Common myeloid progenitor, CD34-positive (primary cell): ENCODE measurements around the gene PNLIP.

Source experiments
- CTCF ChIA-PET: fragments of 350-600 bp; sonication (Branson Sonifier 250); formaldehyde crosslinking; loops from one replicate; lab custom pipeline; 2021; ENCODE audit warnings: antibody characterized with exemption; lab: Charles Lee
- POLR2A ChIA-PET: fragments of 350-600 bp; sonication (Branson Sonifier 250); formaldehyde crosslinking; loops from one replicate; lab custom pipeline; 2021; ENCODE audit warnings: antibody characterized with exemption; lab: Charles Lee
- DNase-seq, 3 donors: peaks; one replicate each; pipeline versions ENCODE4 v3.0.0 to v3.0.0-alpha.2; 2013
- H3K27ac ChIP-seq, 2 experiments: 1 replicate in 1 of 2; 2 replicates in 1 of 2; pipeline ENCODE4 v1.7.0; 2013; ENCODE audit warnings: inconsistent platforms in 2 of 2, low read length in 2 of 2, mild to moderate bottlenecking in 2 of 2, low read depth in 1 of 2, moderate library complexity in 1 of 2; ENCODE audit not compliant: severe bottlenecking in 2 of 2, insufficient read depth in 1 of 2, poor library complexity in 1 of 2
- H3K27me3 ChIP-seq, 5 experiments: replicated peaks in 2 of 5; 1 replicate in 3 of 5; 2 replicates in 2 of 5; pipeline versions ENCODE4 v1.6.1 to v1.7.0; 2013; ENCODE audit warnings: low read length in 4 of 5, mild to moderate bottlenecking in 2 of 5, moderate library complexity in 2 of 5, inconsistent platforms in 1 of 5; ENCODE audit not compliant: insufficient read depth in 5 of 5, control insufficient read depth in 4 of 5
- H3K36me3 ChIP-seq, 4 experiments: 1 replicate in 2 of 4; 2 replicates in 2 of 4; pipeline versions ENCODE4 v1.6.1 to v1.7.0; 2013; ENCODE audit warnings: low read length in 3 of 4, control low read depth in 1 of 4, mild to moderate bottlenecking in 1 of 4; ENCODE audit not compliant: control insufficient read depth in 4 of 4, insufficient read depth in 4 of 4
- H3K4me1 ChIP-seq, 4 experiments: 1 replicate in 3 of 4; 2 replicates in 1 of 4; pipeline versions ENCODE4 v1.6.1 to v1.7.1; 2013; ENCODE audit warnings: low read length in 3 of 4, mild to moderate bottlenecking in 3 of 4, control low read depth in 1 of 4, inconsistent platforms in 1 of 4, moderate library complexity in 1 of 4; ENCODE audit not compliant: control insufficient read depth in 4 of 4, insufficient read depth in 4 of 4; ENCODE audit errors: control extremely low read depth in 1 of 4
- H3K4me3 ChIP-seq, 7 experiments: 1 replicate in 4 of 7; 2 replicates in 3 of 7; pipeline versions ENCODE4 v1.5.1 to v1.7.0; 2013; ENCODE audit warnings: mild to moderate bottlenecking in 7 of 7, low read length in 6 of 7, moderate library complexity in 6 of 7, inconsistent platforms in 2 of 7, low read depth in 2 of 7, control low read depth in 1 of 7; ENCODE audit not compliant: insufficient read depth in 4 of 7, control insufficient read depth in 1 of 7; ENCODE audit errors: extremely low read depth in 1 of 7
- H3K9me3 ChIP-seq, 5 experiments: 1 replicate in 4 of 5; 2 replicates in 1 of 5; pipeline versions ENCODE4 v1.6.1 to v1.7.1; 2013; ENCODE audit warnings: low read length in 4 of 5, mild to moderate bottlenecking in 2 of 5, inconsistent platforms in 1 of 5, low read depth in 1 of 5, moderate library complexity in 1 of 5; ENCODE audit not compliant: control insufficient read depth in 4 of 5, insufficient read depth in 2 of 5; ENCODE audit errors: control extremely low read depth in 1 of 5
- WGBS: methylation state at CpG from one replicate; pipeline ENCODE4 v1.1.5; 2013; ENCODE audit not compliant: insufficient coverage; 5-methylcytosine and 5-hydroxymethylcytosine counted together

PNLIP gene

DNA sequence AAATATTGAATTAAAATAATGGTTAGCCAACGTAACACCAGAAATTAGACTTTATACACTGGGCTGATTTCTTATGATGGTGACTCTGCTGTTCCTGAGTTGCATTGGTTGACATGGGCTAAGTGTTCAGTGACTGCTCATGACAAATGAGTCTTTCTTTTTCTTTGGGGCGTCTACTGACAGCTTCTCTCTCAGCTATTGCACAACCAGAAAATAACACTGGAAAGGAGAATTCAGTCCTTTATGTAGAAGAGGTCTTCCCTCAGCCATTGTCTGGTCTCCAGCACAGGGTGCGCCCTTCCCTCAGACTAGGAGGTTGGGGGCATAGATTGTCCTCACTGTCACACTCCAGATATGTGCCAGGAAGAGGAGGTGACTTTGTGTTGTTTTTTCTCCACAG is 21.6 kb downstream of the PNLIP start:
- ChIA-PET POLR2A (no interaction called here), CTCF (no interaction called here)
- Histone ChIP-seq H3K27ac (no peak overlapping the region), H3K4me3 (no peak overlapping the region), H3K4me1 (no peaks in the 10 kb centered on the region), H3K27me3 (peaks cover 0 to 2% (median 0%) of the 10 kb centered on the region in 5 experiments), H3K9me3 (no peaks in the 10 kb centered on the region), H3K36me3 (no peaks in the 10 kb centered on the region)
- 100% methylated on average over 2 of the region's 3 CpGs for WGBS
- no peak for DNase-seq

DNA sequence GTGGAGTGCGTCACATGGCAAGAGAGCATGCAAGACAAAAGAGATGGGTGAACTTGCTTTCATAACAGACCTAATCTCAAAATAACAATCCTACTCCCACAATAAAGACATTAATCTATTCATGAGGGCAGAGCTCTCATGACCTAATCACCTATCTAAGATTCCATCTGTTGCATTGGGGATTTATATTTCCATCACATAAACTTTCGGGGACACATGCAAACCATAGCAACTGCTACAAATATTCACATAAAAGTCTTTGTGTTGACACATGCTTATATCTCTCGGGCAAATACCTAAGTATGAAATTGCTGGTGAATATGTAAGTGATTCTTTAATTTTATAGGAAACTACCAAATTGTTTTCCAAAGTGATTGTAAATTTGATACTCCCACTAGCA is 29.1 kb downstream of the PNLIP start:
- Histone ChIP-seq H3K9me3 (no peaks in the 10 kb centered on the region), H3K27ac (no peak overlapping the region), H3K4me1 (no peaks in the 10 kb centered on the region), H3K4me3 (no peak overlapping the region), H3K36me3 (no peaks in the 10 kb centered on the region), H3K27me3 (peaks cover 0 to 3% (median 0%) of the 10 kb centered on the region in 5 experiments)
- no peak for DNase-seq
- CTCF ChIA-PET: no interaction called here
- WGBS: 100% methylated on average over 1 of the region's 3 CpGs
- POLR2A ChIA-PET: no interaction called here

DNA sequence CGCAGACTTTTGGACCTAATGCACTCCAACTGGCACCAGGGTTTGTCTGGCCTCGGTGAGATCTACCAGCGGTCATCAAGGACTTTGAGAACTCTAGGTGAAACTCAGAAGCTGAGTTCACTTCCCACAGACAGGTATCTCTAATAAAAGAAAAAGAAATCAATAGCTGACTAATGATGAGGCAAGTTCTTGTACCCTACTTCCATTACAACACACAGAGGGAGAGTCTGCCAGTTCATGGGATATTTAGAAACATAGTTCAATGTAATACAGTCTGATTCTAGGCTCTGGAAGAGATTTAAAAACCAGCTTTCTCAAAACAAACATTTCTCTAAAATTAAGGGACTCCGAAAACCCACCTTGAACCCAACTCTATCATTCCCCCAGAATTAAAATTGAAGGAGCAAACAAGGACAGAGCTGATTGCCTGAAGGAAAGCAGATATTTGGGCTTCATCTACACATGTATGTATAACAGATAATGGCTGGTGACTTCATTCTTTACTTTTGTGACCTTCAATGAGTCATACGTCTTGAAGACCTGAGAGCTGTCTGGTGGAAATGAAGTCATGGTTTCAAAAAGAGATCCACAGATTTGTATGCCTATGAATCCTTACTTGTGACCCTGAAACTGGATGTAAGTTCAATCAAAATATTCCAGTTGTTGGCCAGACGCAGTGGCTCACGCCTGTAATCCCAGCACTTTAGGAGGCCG is 42.3 kb downstream of the PNLIP start:
- no peaks in the 10 kb centered on the region for H3K4me1 ChIP-seq
- DNase-seq: no peak
- no peaks in the 10 kb centered on the region for H3K9me3 ChIP-seq
- no peaks in the 10 kb centered on the region for H3K36me3 ChIP-seq
- ChIA-PET CTCF (no interaction called here), POLR2A (no interaction called here)
- WGBS: 95% methylated on average over 5 of the region's 8 CpGs
- no peak overlapping the region for H3K27ac ChIP-seq
- no peak overlapping the region for H3K4me3 ChIP-seq
- no peaks in the 10 kb centered on the region for H3K27me3 ChIP-seq

DNA sequence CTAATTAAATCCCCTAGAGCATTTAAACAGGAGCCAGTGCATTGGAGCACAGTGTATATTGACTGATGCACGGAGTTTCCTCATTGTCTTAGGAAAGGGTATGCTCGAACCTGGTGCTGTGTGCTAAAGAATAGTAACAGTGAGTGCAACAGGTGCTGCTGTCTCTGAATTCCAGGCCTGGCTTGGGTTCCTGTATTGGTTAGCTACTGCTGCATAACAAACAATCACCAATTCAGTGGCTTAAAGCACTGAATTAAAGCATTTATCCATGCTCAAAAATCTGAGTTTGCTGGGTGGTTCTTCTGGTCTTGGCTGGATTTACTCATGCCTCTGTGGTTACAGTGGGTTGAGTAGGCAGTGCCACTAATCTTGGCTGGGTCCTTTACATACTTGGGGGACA is 43.3 kb downstream of the PNLIP start:
- Histone ChIP-seq H3K9me3 (no peaks in the 10 kb centered on the region), H3K27ac (no peak overlapping the region), H3K27me3 (no peaks in the 10 kb centered on the region), H3K4me1 (no peaks in the 10 kb centered on the region), H3K4me3 (no peak overlapping the region), H3K36me3 (no peaks in the 10 kb centered on the region)
- CTCF ChIA-PET: no interaction called here
- POLR2A ChIA-PET: no interaction called here
- WGBS: no CpG with 5 or more reads among the region's 2 CpGs
- DNase-seq: no peak

DNA sequence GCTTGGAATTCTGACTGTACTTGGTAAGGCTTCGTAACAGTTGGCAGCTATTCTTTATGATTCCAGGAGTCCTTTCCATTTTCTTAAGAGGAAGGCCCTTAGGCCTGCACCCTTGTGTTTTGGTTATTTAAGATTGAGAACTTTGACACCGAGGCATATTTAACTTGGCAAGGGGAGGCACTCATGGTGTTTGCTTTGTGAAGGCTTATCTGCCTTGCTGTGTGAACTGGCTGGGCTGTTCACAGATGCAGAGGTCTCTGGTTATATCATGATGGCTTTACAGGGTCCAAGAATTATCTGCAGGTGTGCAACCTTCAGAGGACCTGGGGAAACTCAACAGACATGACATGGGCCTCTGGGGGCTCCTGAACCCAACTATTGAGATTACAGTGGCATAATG is 44.2 kb downstream of the PNLIP start:
- WGBS: 100% methylated on average over 2 of the region's 2 CpGs
- no peak for DNase-seq
- H3K4me1 ChIP-seq: no peaks in the 10 kb centered on the region
- no peak overlapping the region for H3K27ac ChIP-seq
- no peak overlapping the region for H3K4me3 ChIP-seq
- H3K27me3 ChIP-seq: no peaks in the 10 kb centered on the region
- ChIA-PET CTCF (no interaction called here), POLR2A (interaction anchor here (0.5 kb wide), 1 partner anchor 345 kb away, joined by 5 read pairs; no protein-coding TSS in a partner anchor)
- H3K36me3 ChIP-seq: no peaks in the 10 kb centered on the region
- H3K9me3 ChIP-seq: no peaks in the 10 kb centered on the region

DNA sequence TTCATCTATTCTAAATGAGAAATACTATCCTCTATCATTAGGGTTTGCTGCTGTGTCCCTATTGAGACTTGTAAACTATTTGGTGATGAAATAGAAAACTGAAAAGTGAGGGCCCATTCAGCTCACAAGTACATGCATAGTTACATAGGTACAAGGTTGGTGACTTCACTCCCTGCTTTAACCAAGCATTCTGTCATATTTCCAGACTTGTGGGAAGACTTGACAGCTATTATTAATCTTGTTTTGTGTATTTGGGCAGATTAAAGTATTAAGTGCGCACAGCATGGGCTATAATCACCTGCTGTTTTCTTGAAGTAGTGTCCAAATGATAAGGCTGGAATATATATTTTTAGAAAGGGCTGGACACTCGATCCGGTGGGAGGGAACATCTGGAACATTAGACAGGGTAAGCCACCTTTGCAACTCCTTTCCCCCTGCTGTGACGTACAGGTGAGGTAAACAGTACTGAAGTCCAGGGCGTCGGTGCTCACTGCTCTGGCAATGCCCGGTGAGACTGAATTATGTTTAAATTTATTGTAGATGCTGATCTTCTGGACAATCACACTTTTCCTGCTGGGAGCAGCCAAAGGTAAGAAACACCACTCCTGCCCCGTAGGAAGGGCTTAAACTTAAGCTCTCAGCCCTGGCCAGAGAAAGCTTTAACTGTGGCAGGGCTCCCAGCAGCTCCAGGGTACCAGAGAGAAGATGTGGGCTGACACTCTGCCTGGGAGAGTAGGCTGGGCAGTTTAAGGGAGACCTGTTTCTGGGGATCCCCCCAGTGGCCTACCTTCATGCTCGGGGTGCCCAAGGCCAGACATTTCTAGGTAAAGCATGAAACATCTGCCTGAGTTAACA is 45.1 kb downstream of the PNLIP start, which contains the start of gene PNLIPRP1:
PNLIPRP1 (plus strand) TSS at position 370 of the 855 bp plus-strand sequence; CDS start at position 541, 171 bp downstream.
- POLR2A ChIA-PET: no interaction called here
- Histone ChIP-seq H3K4me1 (no peaks in the 10 kb centered on the region), H3K27ac (no peak within 1 kb of the TSS), H3K27me3 (no peaks in the 10 kb centered on the region), H3K36me3 (no peaks in the 10 kb centered on the region), H3K9me3 (no peaks in the 10 kb centered on the region), H3K4me3 (no peak within 1 kb of the TSS)
- CTCF ChIA-PET: no interaction called here
- no peak for DNase-seq
- 97% methylated on average over 6 of the region's 9 CpGs for WGBS

DNA sequence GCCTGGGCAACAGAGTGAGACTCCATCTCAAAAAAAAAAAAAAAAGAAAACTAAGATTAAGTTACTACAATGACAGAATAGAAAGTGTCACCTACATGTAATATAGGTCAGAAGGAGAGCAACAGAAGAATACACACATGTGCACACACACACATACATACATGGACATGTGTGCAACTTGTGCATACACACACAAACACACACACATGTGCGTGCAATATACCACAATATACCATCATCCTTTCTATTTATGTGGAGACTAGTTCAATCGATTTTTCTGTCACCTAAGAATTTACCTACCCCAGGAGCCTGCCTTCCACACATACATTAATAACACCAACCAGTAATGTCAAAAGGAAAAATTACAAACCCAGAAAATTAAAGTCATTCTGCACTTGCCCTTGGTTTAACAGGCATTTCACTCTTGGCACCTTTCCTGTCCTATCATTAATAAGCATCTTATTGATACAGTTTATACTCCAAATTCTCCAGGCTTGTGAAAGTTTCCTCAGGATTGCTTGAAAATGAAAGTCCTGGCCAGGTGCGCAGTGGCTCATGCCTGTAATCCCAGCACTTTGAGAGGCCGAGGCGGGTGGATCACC is 47.5 kb downstream of the PNLIP start:
- POLR2A ChIA-PET: no interaction called here
- 100% methylated on average over 1 of the region's 5 CpGs for WGBS
- Histone ChIP-seq H3K27ac (no peak overlapping the region), H3K9me3 (no peaks in the 10 kb centered on the region), H3K4me3 (no peak overlapping the region), H3K27me3 (no peaks in the 10 kb centered on the region), H3K4me1 (no peaks in the 10 kb centered on the region), H3K36me3 (no peaks in the 10 kb centered on the region)
- no peak for DNase-seq
- CTCF ChIA-PET: no interaction called here
